GOT3 (cell line): ENCODE measurements around the gene NLRC3.

ENCODE experiments used
- DNase-seq: peaks from one replicate; lab custom pipeline; 2025; ENCODE audit warnings: mixed read lengths; lab: John Stamatoyannopoulos, UW

NLRC3 gene

DNA sequence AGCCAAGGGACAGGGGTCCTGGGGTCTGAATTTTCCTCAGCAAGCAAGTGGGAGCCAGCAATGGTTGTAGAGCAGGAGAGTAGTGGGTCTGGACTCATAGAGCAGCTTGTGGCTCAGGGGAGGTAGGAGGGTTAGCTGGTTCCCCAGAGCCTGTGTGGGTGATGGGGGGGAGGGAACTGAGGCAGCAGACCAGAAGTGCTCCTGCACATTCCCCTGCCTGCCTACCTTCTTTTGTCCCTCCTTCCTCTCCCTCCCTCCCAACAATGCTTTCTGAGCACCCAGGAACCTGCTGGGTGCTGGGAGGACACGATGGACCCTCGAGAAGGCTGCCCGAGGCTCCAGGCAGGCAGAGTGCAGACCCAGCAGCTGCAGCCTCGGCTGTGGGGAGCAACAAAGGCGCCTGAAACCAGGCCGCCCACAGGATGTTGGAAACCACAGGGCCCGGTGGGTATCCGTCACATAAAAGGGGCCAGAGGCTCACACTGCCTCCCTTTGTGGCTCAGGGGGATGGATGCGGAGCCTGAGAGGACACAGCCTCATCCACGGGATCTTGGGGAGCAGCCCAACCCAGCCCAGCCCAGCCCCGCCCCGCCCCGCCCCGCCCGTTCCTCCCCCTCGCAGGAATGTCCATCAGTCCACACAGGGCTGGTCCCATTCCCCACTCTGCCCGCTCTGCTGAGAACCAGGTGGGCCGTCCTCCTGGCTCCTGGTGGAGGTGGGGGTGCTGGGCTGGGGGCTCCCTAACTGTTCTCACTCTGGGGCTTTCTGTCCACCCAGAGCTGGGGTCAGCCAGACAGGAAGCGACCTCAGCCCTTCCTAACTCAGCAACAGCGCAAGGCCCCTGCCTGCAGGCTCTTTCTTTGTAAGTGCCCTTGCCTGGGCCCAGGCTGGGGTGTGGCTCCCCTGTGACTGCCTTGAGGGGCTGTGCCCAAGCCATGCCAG is 1.7 kb upstream of the NLRC3 start:
- DNase-seq, result no peak

DNA sequence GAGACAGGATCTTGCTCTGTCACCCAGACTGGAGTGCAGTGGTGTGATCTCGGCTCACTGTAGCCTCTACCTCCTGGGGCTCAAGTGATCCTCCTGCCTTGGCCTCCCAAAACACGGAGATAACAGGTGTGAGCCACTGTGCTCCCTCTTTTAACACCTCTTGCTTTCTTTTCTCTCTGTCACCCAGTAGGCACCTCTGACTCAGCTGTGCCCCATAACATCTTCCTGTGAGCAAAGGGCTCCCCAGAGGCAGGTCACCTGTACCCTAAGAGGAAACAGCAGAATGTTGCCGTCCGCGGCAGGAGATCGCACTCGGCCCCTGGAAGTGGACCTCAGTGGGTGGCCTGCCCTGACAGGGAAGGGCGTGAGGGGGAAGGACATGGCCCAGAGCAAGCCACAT is 918 bp upstream of the NLRC3 start:
- no peak for DNase-seq

GRCh38 chr16:3576211-3576610 is 992 bp downstream of the NLRC3 start:
- no peak for DNase-seq

DNA sequence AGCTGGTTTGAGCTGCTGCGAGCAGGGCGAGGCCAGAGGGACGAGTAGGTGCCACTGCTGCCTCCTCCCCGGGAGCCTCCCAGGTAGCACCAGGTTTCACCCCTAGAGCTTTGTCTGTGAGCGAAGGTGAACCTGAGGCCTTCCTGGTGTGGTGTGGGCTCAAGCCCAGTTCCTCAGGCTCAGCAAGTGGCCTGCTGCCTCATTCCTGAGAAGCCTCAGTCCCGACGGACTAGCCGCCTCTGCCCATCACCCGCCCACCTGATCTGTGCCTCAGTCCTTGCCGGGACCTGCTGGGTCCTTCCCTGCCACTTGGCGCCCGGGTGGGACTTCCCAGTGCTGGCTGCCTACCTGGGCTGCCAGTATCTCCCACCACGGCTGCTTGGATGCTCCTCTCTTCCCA is 1.7 kb downstream of the NLRC3 start:
- no peak for DNase-seq

DNA sequence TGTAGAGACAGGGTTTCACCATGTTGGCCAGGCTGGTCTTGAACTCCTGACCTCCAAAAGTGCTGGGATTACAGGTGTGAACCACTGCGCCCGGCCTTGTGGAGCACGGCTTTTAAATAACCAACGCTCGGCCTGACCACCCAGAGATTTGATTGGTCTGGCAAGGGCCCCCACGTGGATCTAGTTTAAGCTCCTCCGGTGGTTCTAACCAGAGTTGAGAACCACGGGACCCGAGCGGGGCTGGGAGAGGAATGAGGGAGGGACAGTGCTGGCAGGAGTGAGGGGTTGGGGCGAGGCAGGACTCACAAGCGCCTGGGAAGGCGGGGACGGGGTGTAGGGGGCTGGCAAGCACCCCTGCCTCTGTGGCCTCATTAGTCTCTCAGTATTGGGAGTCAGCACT is 3.0 kb downstream of the NLRC3 start:
- DNase-seq, result no peak

- DNase-seq, result no peak
These were observed 3.9 kb downstream of the NLRC3 start for GRCh38 chr16:3573146-3573815.

DNA sequence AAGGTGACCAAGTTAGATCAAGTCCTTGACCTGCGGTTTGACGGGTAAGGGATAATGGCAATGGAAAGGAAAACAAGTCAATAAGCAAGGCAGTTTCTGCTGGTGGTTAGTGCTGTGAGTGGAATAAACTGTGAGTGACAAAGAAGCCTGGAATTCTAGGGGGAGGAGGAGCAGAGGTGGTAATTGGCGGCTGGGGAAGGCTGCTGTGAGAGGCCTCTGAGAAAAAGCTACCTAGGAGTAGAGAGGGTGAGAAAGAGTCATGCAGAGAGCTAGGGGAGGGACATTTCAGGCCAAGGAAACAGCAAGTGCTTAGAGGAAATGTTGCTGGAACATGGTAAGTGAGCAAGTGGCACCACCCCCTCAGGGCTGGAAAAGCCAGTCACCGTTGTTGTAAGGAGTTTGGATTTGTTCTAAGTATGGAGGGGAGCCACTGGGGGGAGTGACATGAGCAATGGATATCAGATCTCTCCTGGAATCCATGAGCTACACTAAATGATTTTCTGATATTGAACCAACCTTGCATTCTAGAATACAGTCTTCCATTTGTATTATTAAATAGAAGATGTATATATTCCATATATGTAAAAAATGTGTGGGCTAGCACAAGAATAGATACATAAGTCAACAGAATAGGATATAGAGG is 6.7 kb downstream of the NLRC3 start:
- DNase-seq, result no peak

- no peak for DNase-seq
These were observed 7.4 kb downstream of the NLRC3 start for GRCh38 chr16:3569851-3570250.

- no peak for DNase-seq
These were observed 10.2 kb downstream of the NLRC3 start for GRCh38 chr16:3566990-3567389.

GRCh38 chr16:3564889-3565141 is 12.4 kb downstream of the NLRC3 start:
- no peak for DNase-seq

- no peak for DNase-seq
These were observed 12.9 kb downstream of the NLRC3 start for GRCh38 chr16:3564130-3564888.

GRCh38 chr16:3562914-3563480 is 14.2 kb downstream of the NLRC3 start:
- DNase-seq, result no peak

- DNase-seq, result no peak
These were observed 15.6 kb downstream of the NLRC3 start for GRCh38 chr16:3561626-3562025.

DNA sequence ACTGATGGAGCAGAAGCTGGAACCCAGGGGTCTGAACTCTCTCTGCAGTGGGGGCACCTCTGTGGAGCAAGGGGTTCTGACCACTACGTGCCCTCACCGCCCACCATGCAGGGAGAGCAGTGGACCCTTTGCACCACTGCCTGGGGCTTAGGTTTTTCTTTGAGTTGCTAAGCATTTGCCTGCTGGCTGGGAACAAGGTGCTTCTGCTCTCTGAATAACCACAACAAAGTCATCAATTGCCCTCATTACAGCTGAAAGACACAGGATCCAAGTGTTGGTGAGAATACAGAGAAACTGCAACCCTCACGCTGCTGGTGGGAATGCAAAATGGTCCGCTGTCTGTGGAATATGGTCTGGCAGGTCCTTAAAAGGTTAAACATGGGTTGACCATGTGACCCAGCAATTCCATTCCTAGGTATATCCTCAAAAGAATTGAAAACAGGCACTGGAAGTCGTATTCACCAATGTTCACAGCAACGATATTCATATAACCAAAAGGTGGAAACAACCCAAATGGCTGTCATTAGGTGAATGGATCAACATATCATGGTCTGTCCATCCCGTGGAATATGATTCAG is 22.8 kb downstream of the NLRC3 start:
- no peak for DNase-seq

DNA sequence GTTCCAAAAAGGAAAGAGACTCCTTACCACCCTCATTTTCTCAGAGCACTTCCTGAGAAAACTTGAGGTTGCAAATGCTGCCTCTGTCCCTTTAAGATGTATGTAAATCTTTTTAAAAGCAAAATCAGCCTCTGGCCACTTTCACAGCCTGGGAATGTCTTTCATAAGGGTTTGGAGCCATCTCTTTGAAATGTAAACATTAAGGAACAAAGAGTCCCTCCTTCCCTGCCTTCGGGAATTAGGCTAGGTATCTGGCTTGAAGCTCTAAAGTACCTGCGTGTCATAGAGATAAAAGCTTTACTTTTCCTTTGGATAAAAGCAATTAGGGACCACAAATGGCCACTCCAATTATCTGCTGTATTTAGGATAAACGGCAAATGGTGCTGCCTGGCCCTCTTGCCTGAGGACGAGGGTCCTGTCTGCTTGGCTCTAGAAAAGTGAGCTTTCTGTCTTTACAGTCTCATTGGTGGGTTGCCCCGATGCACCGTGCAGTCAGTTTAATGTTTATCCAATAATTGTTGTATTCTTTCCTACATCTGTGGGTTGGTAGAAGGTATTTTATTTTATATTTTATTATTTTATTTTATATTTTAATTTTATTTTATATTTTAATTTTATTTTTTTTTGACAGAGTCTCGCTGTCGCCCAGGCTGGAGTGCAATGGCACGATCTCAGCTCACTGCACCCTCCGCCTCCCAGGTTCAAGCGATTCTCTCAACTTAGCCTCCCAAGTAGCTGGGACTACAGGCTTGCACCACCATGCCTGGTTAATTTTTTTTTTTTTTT is 23.9 kb downstream of the NLRC3 start:
- DNase-seq, result no peak

- DNase-seq, result no peak
These were observed 26.1 kb downstream of the NLRC3 start for GRCh38 chr16:3550851-3551847.

- no peak for DNase-seq
These were observed 27.3 kb downstream of the NLRC3 start for GRCh38 chr16:3549906-3550305.

DNA sequence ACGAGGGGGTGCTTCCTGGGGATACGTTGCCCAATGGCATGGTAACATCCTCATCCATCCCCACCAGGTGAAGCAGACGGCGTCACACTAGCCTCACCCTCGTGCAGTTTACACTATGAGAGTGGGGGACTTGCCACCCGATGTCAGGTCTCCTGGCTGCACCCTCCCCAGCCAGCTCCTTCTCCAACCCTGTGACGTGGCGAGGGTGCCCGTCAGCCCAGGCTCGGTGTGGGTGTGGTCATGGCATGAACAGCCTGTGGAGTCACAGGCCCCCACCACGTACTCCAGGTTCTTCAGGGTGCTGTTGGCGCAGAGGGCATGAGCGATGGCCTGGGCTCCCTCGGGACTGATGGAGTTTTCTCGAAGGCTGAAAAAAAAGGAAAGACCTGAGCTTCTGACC is 28.3 kb downstream of the NLRC3 start:
- DNase-seq, result no peak

DNA sequence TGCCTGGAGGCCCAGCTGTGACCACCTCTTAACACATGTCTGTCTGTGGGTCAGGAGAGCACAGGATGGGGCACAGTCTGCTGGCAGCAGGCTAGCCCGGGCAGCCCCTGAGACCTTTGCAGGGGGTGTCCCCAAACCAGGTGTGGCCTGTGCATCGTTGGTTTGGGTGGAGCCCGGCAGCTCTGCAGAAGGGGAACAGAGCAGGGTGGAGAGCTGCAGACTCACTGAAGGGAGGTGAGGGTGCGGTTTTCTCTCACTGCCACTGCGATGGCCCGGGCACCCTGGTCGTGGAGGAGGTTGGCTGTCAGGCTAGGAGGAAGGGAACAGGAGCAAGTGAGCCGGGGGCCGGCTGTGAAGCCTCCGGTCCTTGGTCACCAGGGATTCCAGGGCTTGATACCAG is 28.8 kb downstream of the NLRC3 start:
- DNase-seq, result no peak
